GM21360 (cell line): ENCODE results near the gene PRSS57.
A peak's percentile ranks its signal among the peaks of the same experiment; 100 is the strongest.
"Not testable (repeated sequence)": the region's sequence is repeated elsewhere in the genome, so short reads cannot be mapped to it uniquely, and the experiment has no call there.

Experiments
- ATAC-seq: cut with Tn5 transposase; IDR thresholded peaks from one replicate; pipeline ENCODE4 v1.9.1; 2021; ENCODE audit warnings: mild to moderate bottlenecking, moderate library complexity; ENCODE audit not compliant: unreplicated experiment

PRSS57 gene

GRCh38 chr19:676007-676338 lies 19.3 kb downstream of the PRSS57 start:
- ATAC-seq: no peak

DNA sequence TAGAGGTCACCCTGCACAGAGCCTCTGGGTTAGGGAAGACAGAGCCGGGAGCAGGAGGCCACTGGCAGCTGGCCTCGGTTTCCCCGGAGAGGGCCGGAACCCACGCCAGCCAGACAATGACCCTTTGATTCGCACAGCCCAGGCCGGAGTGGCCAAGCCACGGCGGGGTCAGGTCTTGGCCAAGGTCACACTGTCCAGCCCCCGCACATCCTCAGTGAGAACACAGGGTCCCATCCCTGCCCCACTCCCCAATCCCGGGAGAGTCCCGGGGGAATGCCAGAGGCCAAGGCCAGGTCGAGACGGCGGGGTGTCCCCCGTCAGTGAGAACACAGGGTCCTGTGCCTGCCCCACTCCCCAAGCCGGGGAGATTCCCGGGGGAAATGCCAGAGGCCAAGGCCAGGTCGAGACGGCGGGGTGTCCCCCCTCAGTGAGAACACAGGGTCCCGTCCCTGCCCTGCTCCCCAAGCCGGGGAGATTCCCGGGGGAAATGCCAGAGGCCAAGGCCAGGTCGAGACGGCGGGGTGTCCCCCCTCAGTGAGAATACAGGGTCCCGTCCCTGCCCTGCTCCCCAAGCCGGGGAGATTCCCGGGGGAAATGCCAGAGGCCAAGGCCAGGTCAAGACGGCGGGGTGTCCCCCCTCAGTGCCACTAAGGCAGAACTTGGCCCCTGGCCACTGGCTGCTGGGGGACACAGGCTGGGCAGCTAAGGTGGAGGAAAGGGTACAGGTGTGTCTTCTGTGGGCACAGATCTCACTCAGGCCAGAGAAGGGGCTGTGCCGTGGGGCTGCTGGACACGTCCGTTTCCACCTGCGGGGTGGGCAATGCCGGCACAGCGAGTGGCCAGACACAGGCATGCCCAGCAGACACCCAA lies 20.7 kb downstream of the PRSS57 start:
- no peak for ATAC-seq

DNA sequence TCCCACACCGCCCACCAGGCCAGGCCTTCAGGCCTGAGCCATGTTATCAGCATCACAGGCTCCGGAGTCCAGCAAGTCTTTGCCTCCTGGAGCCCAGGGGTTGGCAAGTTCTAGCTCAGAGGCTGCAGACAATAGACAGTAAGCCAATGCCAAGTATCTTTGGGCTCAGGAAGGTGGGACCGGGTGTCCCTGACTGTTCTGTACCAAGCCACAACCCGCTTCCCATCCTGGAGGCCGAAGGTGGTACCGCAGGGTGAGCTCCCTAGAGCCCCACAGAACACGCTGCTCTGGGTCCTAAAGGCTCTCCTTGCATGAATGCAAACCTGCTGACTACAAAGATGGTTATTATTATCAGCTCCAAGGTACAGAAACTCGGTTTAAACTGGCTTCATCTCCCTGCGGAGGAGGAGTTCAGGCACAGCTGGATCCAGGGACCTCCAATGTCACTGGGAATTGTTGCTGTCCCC lies 24.6 kb downstream of the PRSS57 start:
- ATAC-seq: no peak

- not testable (repeated sequence) for ATAC-seq
These were observed 26.4 kb downstream of the PRSS57 start for GRCh38 chr19:668675-669434.

DNA sequence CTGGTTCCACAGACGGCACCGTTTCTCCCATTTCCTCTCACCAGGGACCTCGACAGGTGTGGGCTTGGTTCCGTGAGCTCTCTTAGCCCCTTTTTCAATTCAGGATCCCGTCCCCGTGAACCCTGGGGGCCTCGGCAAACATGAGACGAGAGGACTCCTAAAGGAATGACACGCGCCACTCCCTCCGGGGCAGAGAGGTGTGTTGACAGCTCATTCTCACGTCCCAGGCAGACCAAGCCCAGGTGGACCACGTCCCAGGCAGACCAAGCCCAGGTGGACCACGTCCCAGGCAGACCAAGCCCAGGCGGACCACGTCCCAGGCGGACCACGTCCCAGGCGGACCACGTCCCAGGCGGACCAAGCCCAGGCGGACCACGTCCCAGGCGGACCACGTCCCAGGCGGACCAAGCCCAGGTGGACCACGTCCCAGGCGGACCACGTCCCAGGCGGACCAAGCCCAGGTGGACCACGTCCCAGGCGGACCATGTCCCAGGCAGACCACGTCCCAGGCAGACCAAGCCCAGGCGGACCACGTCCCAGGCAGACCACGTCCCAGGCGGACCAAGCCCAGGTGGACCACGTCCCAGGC lies 28.2 kb downstream of the PRSS57 start:
- not testable (repeated sequence) for ATAC-seq

DNA sequence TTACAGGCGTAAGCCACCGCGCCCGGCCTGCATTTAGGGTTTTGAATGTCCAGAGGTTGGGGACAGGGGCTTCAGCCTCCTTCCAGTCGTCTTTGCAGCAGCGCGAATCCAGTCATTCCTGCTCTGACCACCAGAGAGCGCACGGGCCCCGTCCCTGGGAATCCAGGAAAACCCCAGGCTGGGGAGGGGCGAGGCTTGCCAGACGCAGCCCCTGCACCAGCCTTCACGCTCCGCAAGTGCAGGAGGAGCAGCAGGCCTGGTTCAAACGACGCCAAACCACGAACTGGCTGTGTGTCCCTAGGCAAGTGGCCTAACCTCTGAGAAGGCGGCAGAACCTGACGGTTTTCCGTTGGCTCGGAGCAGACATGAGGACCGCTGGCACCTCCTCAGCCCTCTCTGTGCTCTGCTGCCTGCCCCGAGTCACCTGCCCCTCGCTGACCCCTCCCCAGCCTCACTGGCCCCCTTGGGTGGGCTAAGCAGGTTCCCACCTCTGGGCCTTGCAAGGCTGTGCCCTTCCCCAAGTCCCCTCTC lies 30.3 kb downstream of the PRSS57 start:
- ATAC-seq: no peak

GRCh38 chr19:663682-664117 lies 31.6 kb downstream of the PRSS57 start:
- no peak for ATAC-seq

DNA sequence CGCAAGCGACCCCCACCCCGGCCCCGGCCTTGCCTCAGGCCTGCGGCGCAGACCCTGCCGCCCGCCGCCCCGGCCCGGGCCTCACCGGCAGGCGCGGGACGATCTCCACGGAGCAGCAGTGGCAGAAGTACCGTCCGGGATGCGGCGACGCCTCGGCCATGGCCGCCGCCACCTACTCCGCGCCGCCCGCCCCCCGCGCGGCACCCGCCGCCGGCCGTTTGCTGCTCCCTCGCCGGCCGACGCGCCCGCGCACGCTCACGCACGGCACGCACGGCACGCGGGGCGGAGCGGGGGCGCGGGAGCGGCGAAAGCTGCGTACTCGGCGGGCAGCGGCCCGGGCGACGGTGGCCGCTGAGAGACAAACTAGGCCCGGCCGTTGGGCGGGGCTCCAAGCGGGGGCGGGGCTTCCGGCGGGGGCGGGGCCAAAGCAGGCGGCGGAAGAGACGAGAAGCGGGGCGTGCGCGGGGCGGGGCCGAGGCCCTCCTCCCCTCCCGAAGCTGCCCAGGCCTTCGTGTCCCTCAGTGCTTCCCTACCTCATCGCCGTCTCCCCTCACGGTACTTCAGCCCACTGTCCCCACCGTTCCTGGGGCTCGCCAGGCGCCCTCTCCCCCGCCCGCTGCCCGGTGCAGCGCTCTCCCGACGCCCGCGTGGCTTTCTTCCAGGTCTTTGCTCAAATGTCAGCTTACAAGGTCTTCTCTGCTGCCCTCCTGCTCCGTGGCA lies 32.1 kb downstream of the PRSS57 start, which contains the start of gene RNF126:
TSS of gene RNF126 (minus strand) at position 253 of the 720 bp plus-strand sequence. CDS start at position 160, 93 bp downstream.
- peak; percentile 50 for ATAC-seq

GRCh38 chr19:662207-662961 lies 32.9 kb downstream of the PRSS57 start:
- ATAC-seq: peak; percentile 38

GRCh38 chr19:661427-662196 lies 33.6 kb downstream of the PRSS57 start:
- ATAC-seq: no peak

- ATAC-seq: no peak
These were observed 34.3 kb downstream of the PRSS57 start for GRCh38 chr19:660793-661426.

DNA sequence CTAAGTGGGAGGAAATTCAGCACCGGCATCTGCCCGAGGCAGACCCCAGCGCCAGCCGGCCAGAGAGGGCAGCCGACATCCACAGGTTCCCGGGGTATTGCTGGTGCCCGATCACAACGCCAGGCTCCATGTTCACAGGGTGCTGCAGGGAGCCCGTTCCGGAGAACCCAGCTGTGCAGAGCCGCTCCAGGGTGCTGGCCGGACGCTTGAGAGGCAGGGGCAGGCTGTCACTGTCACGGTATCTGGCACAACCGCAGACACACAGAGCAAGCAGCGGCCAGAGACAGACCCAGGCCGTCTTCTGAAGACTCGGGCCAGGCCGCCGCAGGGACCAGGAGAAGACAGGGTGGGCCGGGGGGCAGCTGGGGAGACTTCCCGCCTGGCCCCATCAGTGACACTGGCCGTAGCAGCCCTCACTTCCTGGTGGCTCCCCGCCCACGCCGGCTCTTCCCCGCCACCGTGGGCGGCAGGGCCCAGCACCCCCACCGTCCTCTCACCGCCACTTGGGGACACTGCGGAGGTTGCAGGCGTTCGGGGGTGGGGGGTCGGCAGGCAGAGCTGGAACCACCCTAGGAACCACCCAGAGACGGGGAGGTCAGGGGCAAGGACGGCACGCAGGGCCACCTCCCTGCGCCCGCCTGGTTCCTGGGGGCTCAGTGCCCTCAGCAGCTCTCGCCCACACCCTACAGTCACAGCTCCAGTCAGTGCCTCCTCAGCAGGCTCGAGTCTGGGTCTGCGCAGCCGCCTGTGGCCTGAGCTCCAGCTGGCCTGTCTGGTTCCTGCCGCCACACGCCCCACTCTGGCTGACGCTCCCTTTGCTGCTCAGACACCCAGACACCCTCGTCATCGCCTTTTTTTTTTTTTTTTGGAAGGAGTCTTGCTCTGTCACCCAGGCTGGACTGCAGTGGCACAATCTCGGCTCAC lies 36.1 kb downstream of the PRSS57 start:
- no peak for ATAC-seq

DNA sequence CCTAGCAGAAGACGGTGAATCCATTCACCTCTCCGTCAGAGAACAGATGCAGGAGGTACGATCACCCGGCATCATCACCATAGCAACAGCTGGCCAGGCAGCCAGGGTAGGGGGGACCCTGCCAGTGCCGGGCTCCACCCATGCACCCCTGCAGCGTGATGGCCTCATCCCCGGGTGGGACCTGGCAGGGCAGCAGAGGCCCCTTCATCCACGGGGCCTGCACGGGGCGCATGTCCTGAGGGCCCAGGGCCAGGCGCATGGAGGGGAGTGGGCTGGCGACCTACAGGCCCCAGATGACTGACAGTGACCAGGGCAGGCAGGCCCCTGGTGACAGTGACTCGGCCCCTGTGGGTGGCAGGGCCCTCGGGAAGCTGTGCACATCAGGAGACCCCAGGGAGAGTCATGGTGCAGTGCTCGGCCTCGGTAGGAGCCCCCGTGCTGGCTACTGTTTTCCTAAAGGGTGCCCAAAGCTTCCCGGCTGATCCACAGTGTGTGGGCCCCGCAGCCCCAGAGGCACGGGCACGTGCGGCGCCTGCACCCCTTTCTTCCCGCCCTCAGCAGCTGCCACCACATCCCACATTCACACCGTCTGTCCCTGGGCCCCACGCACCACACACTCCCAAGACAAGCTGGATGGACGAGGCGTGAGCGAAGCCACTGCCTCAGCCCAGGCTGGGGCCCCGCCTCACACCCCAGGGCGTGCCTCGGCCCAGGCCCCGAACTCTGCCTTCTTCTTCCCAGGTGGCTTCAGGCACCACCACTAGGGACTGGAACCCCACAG lies 37.0 kb downstream of the PRSS57 start:
- no peak for ATAC-seq

- ATAC-seq: no peak
These were observed 37.6 kb downstream of the PRSS57 start for GRCh38 chr19:657611-658010.

DNA sequence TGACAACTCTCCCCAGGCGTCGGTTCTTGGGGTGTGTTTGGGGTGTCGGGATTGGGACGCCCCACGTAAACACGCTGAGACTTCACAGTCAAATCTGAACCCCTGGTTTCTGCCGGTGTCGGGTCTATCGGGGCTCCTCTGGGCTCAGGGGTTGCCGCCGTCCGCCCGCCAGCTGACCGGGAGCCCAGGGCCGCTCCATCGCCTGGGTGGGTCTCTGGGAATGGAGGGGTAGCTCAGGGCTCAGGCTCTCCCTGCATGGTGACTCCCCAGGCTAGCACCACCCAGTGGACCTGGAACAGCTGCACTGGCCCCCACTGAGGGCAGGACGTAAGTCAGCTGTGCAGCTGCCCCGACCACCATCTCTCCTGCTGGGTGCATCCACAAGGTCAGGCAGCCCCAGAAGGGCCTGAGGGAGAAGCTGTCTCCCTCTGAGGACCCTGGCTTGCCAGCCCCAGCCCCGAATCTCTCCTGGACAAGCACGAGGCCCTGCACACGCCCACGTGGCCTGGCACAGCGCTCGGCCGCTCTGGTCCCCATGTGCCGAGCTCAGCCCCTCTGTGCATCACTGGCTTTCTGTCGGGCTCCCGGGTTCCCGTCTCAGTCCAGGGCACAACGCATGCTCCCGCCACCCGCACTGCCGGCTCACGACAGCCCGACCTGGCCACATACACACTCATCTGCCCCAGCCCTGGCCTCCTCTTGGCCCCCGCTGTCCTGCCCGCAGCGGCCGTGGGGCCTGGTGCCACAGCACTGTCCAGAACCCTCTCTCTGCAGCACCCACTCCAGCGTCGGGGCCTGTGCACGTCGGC lies 38.3 kb downstream of the PRSS57 start:
- no peak for ATAC-seq

- ATAC-seq: no peak
These were observed 39.6 kb downstream of the PRSS57 start for GRCh38 chr19:655691-656090.
